Measurements from ENCODE around the gene KRT84.

DNA sequence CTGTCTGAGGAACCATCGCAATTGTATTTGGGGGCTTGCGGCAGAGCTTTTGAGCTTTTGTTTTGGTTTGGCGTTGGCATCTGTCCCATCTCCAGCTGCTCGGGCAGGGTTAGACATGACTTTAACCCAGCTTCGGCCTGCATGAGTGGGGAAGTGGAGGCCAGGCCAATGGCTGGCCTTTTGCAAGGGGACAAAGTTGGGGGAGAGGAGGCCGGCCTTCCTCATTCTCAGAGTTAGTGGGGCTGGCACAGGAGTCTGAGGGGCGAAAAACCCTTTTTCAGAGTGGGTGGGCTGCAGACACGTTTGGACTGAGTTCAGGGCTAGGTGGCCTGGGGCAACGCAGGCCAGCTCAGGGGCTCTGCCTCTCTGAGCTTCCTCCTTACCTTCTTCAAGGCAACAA, 15.5 kb upstream of the KRT84 start:
- TF ChIP-seq, protein P1, sequence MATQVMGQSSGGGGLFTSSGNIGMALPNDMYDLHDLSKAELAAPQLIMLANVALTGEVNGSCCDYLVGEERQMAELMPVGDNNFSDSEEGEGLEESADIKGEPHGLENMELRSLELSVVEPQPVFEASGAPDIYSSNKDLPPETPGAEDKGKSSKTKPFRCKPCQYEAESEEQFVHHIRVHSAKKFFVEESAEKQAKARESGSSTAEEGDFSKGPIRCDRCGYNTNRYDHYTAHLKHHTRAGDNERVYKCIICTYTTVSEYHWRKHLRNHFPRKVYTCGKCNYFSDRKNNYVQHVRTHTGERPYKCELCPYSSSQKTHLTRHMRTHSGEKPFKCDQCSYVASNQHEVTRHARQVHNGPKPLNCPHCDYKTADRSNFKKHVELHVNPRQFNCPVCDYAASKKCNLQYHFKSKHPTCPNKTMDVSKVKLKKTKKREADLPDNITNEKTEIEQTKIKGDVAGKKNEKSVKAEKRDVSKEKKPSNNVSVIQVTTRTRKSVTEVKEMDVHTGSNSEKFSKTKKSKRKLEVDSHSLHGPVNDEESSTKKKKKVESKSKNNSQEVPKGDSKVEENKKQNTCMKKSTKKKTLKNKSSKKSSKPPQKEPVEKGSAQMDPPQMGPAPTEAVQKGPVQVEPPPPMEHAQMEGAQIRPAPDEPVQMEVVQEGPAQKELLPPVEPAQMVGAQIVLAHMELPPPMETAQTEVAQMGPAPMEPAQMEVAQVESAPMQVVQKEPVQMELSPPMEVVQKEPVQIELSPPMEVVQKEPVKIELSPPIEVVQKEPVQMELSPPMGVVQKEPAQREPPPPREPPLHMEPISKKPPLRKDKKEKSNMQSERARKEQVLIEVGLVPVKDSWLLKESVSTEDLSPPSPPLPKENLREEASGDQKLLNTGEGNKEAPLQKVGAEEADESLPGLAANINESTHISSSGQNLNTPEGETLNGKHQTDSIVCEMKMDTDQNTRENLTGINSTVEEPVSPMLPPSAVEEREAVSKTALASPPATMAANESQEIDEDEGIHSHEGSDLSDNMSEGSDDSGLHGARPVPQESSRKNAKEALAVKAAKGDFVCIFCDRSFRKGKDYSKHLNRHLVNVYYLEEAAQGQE (IDR thresholded peaks at IDR 0.05; ENCODE audit: low read depth, low read length), result no peak
- TF ChIP-seq, protein P2, sequence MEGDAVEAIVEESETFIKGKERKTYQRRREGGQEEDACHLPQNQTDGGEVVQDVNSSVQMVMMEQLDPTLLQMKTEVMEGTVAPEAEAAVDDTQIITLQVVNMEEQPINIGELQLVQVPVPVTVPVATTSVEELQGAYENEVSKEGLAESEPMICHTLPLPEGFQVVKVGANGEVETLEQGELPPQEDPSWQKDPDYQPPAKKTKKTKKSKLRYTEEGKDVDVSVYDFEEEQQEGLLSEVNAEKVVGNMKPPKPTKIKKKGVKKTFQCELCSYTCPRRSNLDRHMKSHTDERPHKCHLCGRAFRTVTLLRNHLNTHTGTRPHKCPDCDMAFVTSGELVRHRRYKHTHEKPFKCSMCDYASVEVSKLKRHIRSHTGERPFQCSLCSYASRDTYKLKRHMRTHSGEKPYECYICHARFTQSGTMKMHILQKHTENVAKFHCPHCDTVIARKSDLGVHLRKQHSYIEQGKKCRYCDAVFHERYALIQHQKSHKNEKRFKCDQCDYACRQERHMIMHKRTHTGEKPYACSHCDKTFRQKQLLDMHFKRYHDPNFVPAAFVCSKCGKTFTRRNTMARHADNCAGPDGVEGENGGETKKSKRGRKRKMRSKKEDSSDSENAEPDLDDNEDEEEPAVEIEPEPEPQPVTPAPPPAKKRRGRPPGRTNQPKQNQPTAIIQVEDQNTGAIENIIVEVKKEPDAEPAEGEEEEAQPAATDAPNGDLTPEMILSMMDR (IDR thresholded peaks at IDR 0.05 in 2 of 3, conservative IDR thresholded peaks at IDR 0.05 in 1 of 3; ENCODE audit: control insufficient read depth in 2 of 3, extremely low read depth in 1 of 3, insufficient read depth in 1 of 3, low read depth in 3 of 3, low read length in 3 of 3), result no peak
- no peak for TF ChIP-seq CEBPB (IDR thresholded peaks at IDR 0.05; ENCODE audit: borderline replicate concordance in 1 of 2, low read depth in 2 of 2, low read length in 2 of 2)
- TF ChIP-seq TCF12 (IDR thresholded peaks at IDR 0.05; ENCODE audit: low read depth, low read length), result no peak
- TF ChIP-seq, protein P3, sequence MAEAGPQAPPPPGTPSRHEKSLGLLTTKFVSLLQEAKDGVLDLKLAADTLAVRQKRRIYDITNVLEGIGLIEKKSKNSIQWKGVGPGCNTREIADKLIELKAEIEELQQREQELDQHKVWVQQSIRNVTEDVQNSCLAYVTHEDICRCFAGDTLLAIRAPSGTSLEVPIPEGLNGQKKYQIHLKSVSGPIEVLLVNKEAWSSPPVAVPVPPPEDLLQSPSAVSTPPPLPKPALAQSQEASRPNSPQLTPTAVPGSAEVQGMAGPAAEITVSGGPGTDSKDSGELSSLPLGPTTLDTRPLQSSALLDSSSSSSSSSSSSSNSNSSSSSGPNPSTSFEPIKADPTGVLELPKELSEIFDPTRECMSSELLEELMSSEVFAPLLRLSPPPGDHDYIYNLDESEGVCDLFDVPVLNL (IDR thresholded peaks at IDR 0.05; ENCODE audit: low read depth, low read length), result no peak
- TF ChIP-seq RFX5 (IDR thresholded peaks at IDR 0.05; ENCODE audit: low read depth, low read length), result no peak
- TF ChIP-seq POLR2A (IDR thresholded peaks at IDR 0.05; ENCODE audit: low read depth, low read length), result no peak
- no peak for TF ChIP-seq ZZZ3 (IDR thresholded peaks at IDR 0.05; ENCODE audit: control insufficient read depth, insufficient read length, low read depth)
- TF ChIP-seq EZH2 (IDR thresholded peaks at IDR 0.05; ENCODE audit: borderline replicate concordance, control insufficient read depth, low read depth, low read length), result no peak
- no peak for TF ChIP-seq ZBED1 (IDR thresholded peaks at IDR 0.05; ENCODE audit: borderline replicate concordance)

Measured in GM12878 (cell line).